ENCODE data around the gene GTPBP3. TPM values are rescaled to one million over a fixed set of nuclear protein-coding genes. Genes with fewer than 3 reads are reported as not detected.

GTPBP3 gene
- total and polyA plus RNA-seq, 12 donors, result 8.0 to 12.8 (median 9.8) TPM

- TF ChIP-seq, protein P1, sequence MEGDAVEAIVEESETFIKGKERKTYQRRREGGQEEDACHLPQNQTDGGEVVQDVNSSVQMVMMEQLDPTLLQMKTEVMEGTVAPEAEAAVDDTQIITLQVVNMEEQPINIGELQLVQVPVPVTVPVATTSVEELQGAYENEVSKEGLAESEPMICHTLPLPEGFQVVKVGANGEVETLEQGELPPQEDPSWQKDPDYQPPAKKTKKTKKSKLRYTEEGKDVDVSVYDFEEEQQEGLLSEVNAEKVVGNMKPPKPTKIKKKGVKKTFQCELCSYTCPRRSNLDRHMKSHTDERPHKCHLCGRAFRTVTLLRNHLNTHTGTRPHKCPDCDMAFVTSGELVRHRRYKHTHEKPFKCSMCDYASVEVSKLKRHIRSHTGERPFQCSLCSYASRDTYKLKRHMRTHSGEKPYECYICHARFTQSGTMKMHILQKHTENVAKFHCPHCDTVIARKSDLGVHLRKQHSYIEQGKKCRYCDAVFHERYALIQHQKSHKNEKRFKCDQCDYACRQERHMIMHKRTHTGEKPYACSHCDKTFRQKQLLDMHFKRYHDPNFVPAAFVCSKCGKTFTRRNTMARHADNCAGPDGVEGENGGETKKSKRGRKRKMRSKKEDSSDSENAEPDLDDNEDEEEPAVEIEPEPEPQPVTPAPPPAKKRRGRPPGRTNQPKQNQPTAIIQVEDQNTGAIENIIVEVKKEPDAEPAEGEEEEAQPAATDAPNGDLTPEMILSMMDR (IDR thresholded peaks at IDR 0.05), result no peak
- Histone ChIP-seq H3K27me3 (peaks cover 0 to 26% (median 0%) of the 10 kb centered on the region in 7 donors), H3K27ac (peak overlapping the region in 9 of 10 donors; percentile 64 to 83 (median 75)), H3K36me3 (peaks cover 0 to 10% (median 0%) of the 10 kb centered on the region in 9 donors), H3K9me3 (no peaks in the 10 kb centered on the region), H3K4me3 (peak overlapping the region; percentile 47 to 87 (median 84)), H3K4me1 (peaks cover 8 to 54% (median 36%) of the 10 kb centered on the region in 9 donors)
- DNase-seq (no peak), ATAC-seq (no peak)
- WGBS, 2 donors, result 38 to 45% methylated on average over 47 to 52 of the region's 52 CpGs
- intact Hi-C loops (cut with DNase I), result no loop called here
These were observed 3.5 kb upstream of the GTPBP3 start for GRCh38 chr19:17333611-17334413.

GRCh38 chr19:17334414-17335409, 2.6 kb upstream of the GTPBP3 start, which contains the start of gene ANO8:
Gene ANO8, minus strand, starts transcription at chr19:17334855. Its CDS starts 185 bp downstream, at chr19:17334670.
- Histone ChIP-seq H3K9me3 (no peaks in the 10 kb centered on the region), H3K27ac (peak within 1 kb of the TSS in 9 of 10 donors; percentile 64 to 83 (median 75)), H3K4me3 (peak within 1 kb of the TSS; percentile 47 to 87 (median 84)), H3K36me3 (peaks cover 0 to 14% (median 0%) of the 10 kb centered on the region in 9 donors), H3K27me3 (peaks cover 0 to 17% (median 0%) of the 10 kb centered on the region in 7 donors), H3K4me1 (peaks cover 8 to 45% (median 36%) of the 10 kb centered on the region in 9 donors)
- peak; percentile 71 to 84 (median 80) for ATAC-seq
- intact Hi-C loops (cut with DNase I), result no loop called here
- 2 to 7% methylated on average over 78 to 86 of the region's 86 CpGs for WGBS, 2 donors
- DNase-seq, result peak; percentile 97 to 99
- TF ChIP-seq, protein P1 (IDR thresholded peaks at IDR 0.05), result no peak

- TF ChIP-seq, protein P1 (IDR thresholded peaks at IDR 0.05), result no peak
- intact Hi-C loops (cut with DNase I), result no loop called here
- no peaks in the 10 kb centered on the region for H3K9me3 ChIP-seq
- H3K4me1 ChIP-seq, result peaks cover 8 to 45% (median 36%) of the 10 kb centered on the region in 9 donors
- no peak for ATAC-seq
- WGBS, 2 donors, result 67 to 68% methylated on average over 10 of the region's 10 CpGs
- peaks cover 0 to 8% (median 0%) of the 10 kb centered on the region in 7 donors for H3K27me3 ChIP-seq
- no peak for DNase-seq
- peaks cover 0 to 14% (median 0%) of the 10 kb centered on the region in 9 donors for H3K36me3 ChIP-seq
- peak overlapping the region in 5 of 10 donors; percentile 72 to 87 (median 85) for H3K4me3 ChIP-seq
- peak overlapping the region in 3 of 10 donors; percentile 65 to 95 (median 93) for H3K27ac ChIP-seq
These were observed 1.8 kb upstream of the GTPBP3 start for GRCh38 chr19:17335575-17335974.
